Left cardiac atrium (tissue), 2 donors: ENCODE measurements around the gene GSTM4. TPM values are rescaled to one million over a fixed set of nuclear protein-coding genes. Genes with fewer than 3 reads are reported as not detected.

Experiments
- total RNA-seq, 2 donors: library from RNA; stranded (reverse); fragmentation: NEBNext Ultra II Directional; extraction: Animal tissue kit (Norgen Biotek cat#: 25700); gene quantifications; one replicate each; pipeline ENCODE4 v1.2.1, GENCODE V29; 2021
- donor health status: DM: no; HTN: yes; CAD: no; lungs with severe emphysema.
- donor health status: DM: yes; HTN: yes; CAD: no.

GSTM4 gene
- total RNA-seq, 2 donors from 2014 or later: 27.5 to 32.5 TPM

Other genes with a start within 250 kb of the GSTM4 start
- gene PSMA5, start 229.7 kb upstream of the GSTM4 start, total RNA-seq: 10 to 100 TPM; 41.5 to 62.8 TPM
- 10 to 100 TPM; 12.3 to 15.4 TPM for gene SYPL2, start 189.6 kb upstream of the GSTM4 start, total RNA-seq
- gene ATXN7L2, start 172.2 kb upstream of the GSTM4 start, total RNA-seq: 1 to 10 TPM; 2.5 to 3.4 TPM
- gene CYB561D1, start 162.0 kb upstream of the GSTM4 start, total RNA-seq: 1 to 10 TPM; 5.8 to 5.9 TPM
- 10 to 100 TPM in 1 of 2 donors, 1 to 10 TPM in 1; 9.3 to 12.6 TPM for gene AMIGO1, start 146.4 kb upstream of the GSTM4 start, total RNA-seq
- under 1 TPM in 1 of 2 donors, not detected in 1; 0.55 TPM for gene GPR61, start 116.2 kb upstream of the GSTM4 start, total RNA-seq
- gene GNAI3, start 107.5 kb upstream of the GSTM4 start, total RNA-seq: 1 to 10 TPM; 3.4 to 4.6 TPM
- gene GNAT2, start 36.5 kb upstream of the GSTM4 start, total RNA-seq: not detected
- gene AMPD2, start 36.3 kb upstream of the GSTM4 start, total RNA-seq: 10 to 100 TPM; 13.1 to 25.8 TPM
- gene GSTM2, start 12.0 kb downstream of the GSTM4 start, total RNA-seq: 10 to 100 TPM; 36.7 to 44.4 TPM
- gene GSTM1, start 31.7 kb downstream of the GSTM4 start, total RNA-seq: not detected
- gene GSTM5, start 56.2 kb downstream of the GSTM4 start, total RNA-seq: 1 to 10 TPM; 3.0 to 6.9 TPM
- gene GSTM3, start 84.9 kb downstream of the GSTM4 start, total RNA-seq: 10 to 100 TPM; 46.8 to 68.7 TPM
- not detected for gene EPS8L3, start 107.8 kb downstream of the GSTM4 start, total RNA-seq